Mesenchymal stem cell (in vitro differentiated cells and primary cell): ENCODE results near the gene MYMX.
"Not testable (repeated sequence)": the region's sequence is repeated elsewhere in the genome, so short reads cannot be mapped to it uniquely, and the experiment has no call there.

ENCODE experiments used
- DNase-seq: peaks from one replicate; pipeline ENCODE4 v3.0.0-alpha.2; 2013
- H2AFZ ChIP-seq: one replicate; pipeline ENCODE4 v1.6.1; 2013; ENCODE audit warnings: low read depth, mild to moderate bottlenecking, control low read depth, inconsistent platforms, low read length, moderate library complexity
- H2AK5ac ChIP-seq: 2 replicates; pipeline ENCODE4 v1.6.1; 2013; ENCODE audit warnings: low read length, moderate library complexity, mild to moderate bottlenecking, inconsistent platforms; ENCODE audit not compliant: severe bottlenecking
- H2BK120ac ChIP-seq: one replicate; pipeline ENCODE4 v1.6.1; 2013; ENCODE audit warnings: low read depth, mild to moderate bottlenecking, inconsistent platforms, low read length, moderate library complexity
- H2BK12ac ChIP-seq, 2 experiments: one replicate each; pipeline ENCODE4 v1.6.1; 2013; ENCODE audit warnings: inconsistent platforms in 2 of 2, low read length in 2 of 2, mild to moderate bottlenecking in 2 of 2, moderate library complexity in 2 of 2, control low read depth in 1 of 2
- H2BK15ac ChIP-seq: one replicate; pipeline ENCODE4 v1.6.1; 2013; ENCODE audit warnings: mild to moderate bottlenecking, low read depth, inconsistent platforms; ENCODE audit not compliant: poor library complexity, severe bottlenecking
- H2BK5ac ChIP-seq: 2 replicates; pipeline ENCODE4 v1.6.1; 2013; ENCODE audit warnings: low read depth, mild to moderate bottlenecking, low read length, control low read depth, inconsistent platforms; ENCODE audit not compliant: poor library complexity, severe bottlenecking
- H3K14ac ChIP-seq, 2 experiments: one replicate each; pipeline ENCODE4 v1.6.1; 2013; ENCODE audit warnings: inconsistent platforms in 2 of 2, low read length in 2 of 2, control low read depth in 1 of 2, mild to moderate bottlenecking in 1 of 2, moderate library complexity in 1 of 2
- H3K18ac ChIP-seq, 2 experiments: one replicate each; pipeline ENCODE4 v1.6.1; 2013; ENCODE audit warnings: inconsistent platforms in 2 of 2, low read length in 2 of 2, control low read depth in 1 of 2, low read depth in 1 of 2, mild to moderate bottlenecking in 1 of 2
- H3K23ac ChIP-seq, 2 experiments: one replicate each; pipeline ENCODE4 v1.6.1; 2013; ENCODE audit warnings: inconsistent platforms in 2 of 2, low read length in 2 of 2, mild to moderate bottlenecking in 2 of 2, moderate library complexity in 2 of 2, control low read depth in 1 of 2
- H3K27ac ChIP-seq: 2 replicates; pipeline ENCODE4 v1.5.1; 2013; ENCODE audit warnings: mild to moderate bottlenecking, moderate library complexity, low read length, control low read depth, inconsistent platforms; ENCODE audit not compliant: poor library complexity, severe bottlenecking
- H3K27me3 ChIP-seq, 2 experiments: 2 replicates each; pipeline versions ENCODE4 v1.6.1 to v1.7.0; 2013; ENCODE audit warnings: low read length in 2 of 2, mild to moderate bottlenecking in 2 of 2, moderate library complexity in 2 of 2, control low read depth in 1 of 2, inconsistent platforms in 1 of 2; ENCODE audit not compliant: control insufficient read depth in 1 of 2, insufficient read depth in 1 of 2
- H3K36me3 ChIP-seq, 2 experiments: 2 replicates each; pipeline versions ENCODE4 v1.6.1 to v1.7.0; 2013; ENCODE audit warnings: low read length in 2 of 2, control low read depth in 1 of 2, inconsistent platforms in 1 of 2, low read depth in 1 of 2, mild to moderate bottlenecking in 1 of 2; ENCODE audit not compliant: insufficient read depth in 2 of 2, control insufficient read depth in 1 of 2
- H3K4ac ChIP-seq, 2 experiments: one replicate each; pipeline ENCODE4 v1.6.1; 2013; ENCODE audit warnings: inconsistent platforms in 2 of 2, low read length in 2 of 2, mild to moderate bottlenecking in 2 of 2, moderate library complexity in 2 of 2, control low read depth in 1 of 2, low read depth in 1 of 2
- H3K4me1 ChIP-seq: 2 replicates; pipeline ENCODE4 v1.6.1; 2013; ENCODE audit warnings: low read depth, low read length, control low read depth; ENCODE audit not compliant: control insufficient read depth, insufficient read depth
- H3K4me2 ChIP-seq: 2 replicates; pipeline ENCODE4 v1.6.1; 2013; ENCODE audit warnings: low read length, mild to moderate bottlenecking, inconsistent platforms; ENCODE audit not compliant: poor library complexity, severe bottlenecking
- H3K4me3 ChIP-seq, 2 experiments: 2 replicates each; pipeline versions ENCODE4 v1.5.1 to v1.7.0; 2013; ENCODE audit warnings: low read length in 2 of 2, mild to moderate bottlenecking in 2 of 2, control low read depth in 1 of 2, low read depth in 1 of 2; ENCODE audit not compliant: insufficient read depth in 1 of 2
- H3K79me1 ChIP-seq: replicated peaks from 2 replicates; pipeline ENCODE4 v1.6.1; 2013; ENCODE audit warnings: mild to moderate bottlenecking, control low read depth, low read length, inconsistent platforms; ENCODE audit not compliant: poor library complexity, severe bottlenecking
- H3K9ac ChIP-seq: 2 replicates; pipeline ENCODE4 v1.7.0; 2013; ENCODE audit warnings: mild to moderate bottlenecking, low read length, moderate library complexity
- H3K9me3 ChIP-seq: 2 replicates; pipeline ENCODE4 v1.7.0; 2013; ENCODE audit warnings: mild to moderate bottlenecking, low read length; ENCODE audit not compliant: control insufficient read depth
- H4K8ac ChIP-seq: one replicate; pipeline ENCODE4 v1.6.1; 2013; ENCODE audit warnings: inconsistent platforms, mild to moderate bottlenecking, low read length, moderate library complexity
- H4K91ac ChIP-seq: one replicate; pipeline ENCODE4 v1.6.1; 2013; ENCODE audit warnings: mild to moderate bottlenecking, low read length, inconsistent platforms
- WGBS: methylation state at CpG from one replicate; pipeline ENCODE4 v1.1.7; 2013; ENCODE audit warnings: mixed read lengths; 5-methylcytosine and 5-hydroxymethylcytosine counted together

Gene MYMX

GRCh38 chr6:44230034-44230675, 13.4 kb downstream of the MYMX start:
- H3K79me1 ChIP-seq: peaks cover 22% of the 10 kb centered on the region
- no peak for DNase-seq
- H3K27me3 ChIP-seq: no peaks in the 10 kb centered on the region
- no peak overlapping the region for H3K4me3 ChIP-seq
- no peak overlapping the region for H2BK5ac ChIP-seq
- no peak overlapping the region for H3K4ac ChIP-seq
- H2BK120ac ChIP-seq: no peak overlapping the region
- peaks cover 22% of the 10 kb centered on the region for H3K4me1 ChIP-seq
- peak overlapping the region in 1 of 2 experiments; percentile 20 for H3K14ac ChIP-seq
- H3K9me3 ChIP-seq: no peaks in the 10 kb centered on the region
- H2AFZ ChIP-seq: no peak overlapping the region
- H3K4me2 ChIP-seq: no peak overlapping the region
- H4K91ac ChIP-seq: no peak overlapping the region
- H2AK5ac ChIP-seq: no peak overlapping the region
- no peak overlapping the region for H3K18ac ChIP-seq
- H3K36me3 ChIP-seq: peaks cover 14 to 54% of the 10 kb centered on the region in 2 experiments
- no peak overlapping the region for H3K23ac ChIP-seq
- no peak overlapping the region for H2BK12ac ChIP-seq
- H4K8ac ChIP-seq: no peak overlapping the region
- WGBS: 97% methylated on average over 8 of the region's 10 CpGs
- no peak overlapping the region for H2BK15ac ChIP-seq
- H3K9ac ChIP-seq: no peak overlapping the region
- no peak overlapping the region for H3K27ac ChIP-seq

DNA sequence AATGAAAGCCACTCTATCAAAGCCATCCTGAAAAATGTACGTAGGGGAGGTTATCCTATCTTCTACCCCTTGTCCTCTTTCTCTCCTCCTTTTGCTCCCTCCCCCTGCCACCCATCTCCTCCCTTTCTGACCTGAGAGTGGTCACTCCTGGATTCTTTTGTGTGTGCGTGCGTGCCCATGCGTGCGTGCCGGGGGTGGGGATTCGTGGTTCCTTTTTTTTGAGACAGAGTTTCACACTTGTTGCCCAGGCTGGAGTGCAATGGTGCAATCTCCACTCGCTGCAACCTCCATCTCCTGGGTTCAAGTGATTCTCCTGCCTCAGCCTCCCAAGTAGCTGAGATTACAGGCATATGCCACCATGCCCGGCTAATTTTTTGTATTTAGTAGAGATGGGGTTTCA, 14.7 kb downstream of the MYMX start:
- H3K27ac ChIP-seq, H3K9me3 ChIP-seq, H2BK12ac ChIP-seq, H2AK5ac ChIP-seq, H3K4ac ChIP-seq, H2BK120ac ChIP-seq, H4K91ac ChIP-seq, H3K14ac ChIP-seq, H3K23ac ChIP-seq, H4K8ac ChIP-seq, H3K4me2 ChIP-seq, H3K9ac ChIP-seq, DNase-seq, H2AFZ ChIP-seq, H3K18ac ChIP-seq, H3K4me3 ChIP-seq, H3K27me3 ChIP-seq, H2BK5ac ChIP-seq, H2BK15ac ChIP-seq: not testable (repeated sequence)
- H3K4me1 ChIP-seq: peaks cover 25% of the 10 kb centered on the region
- WGBS: 97% methylated on average over 9 of the region's 9 CpGs
- H3K79me1 ChIP-seq: peaks cover 16% of the 10 kb centered on the region
- H3K36me3 ChIP-seq: peaks cover 14 to 54% of the 10 kb centered on the region in 2 experiments

DNA sequence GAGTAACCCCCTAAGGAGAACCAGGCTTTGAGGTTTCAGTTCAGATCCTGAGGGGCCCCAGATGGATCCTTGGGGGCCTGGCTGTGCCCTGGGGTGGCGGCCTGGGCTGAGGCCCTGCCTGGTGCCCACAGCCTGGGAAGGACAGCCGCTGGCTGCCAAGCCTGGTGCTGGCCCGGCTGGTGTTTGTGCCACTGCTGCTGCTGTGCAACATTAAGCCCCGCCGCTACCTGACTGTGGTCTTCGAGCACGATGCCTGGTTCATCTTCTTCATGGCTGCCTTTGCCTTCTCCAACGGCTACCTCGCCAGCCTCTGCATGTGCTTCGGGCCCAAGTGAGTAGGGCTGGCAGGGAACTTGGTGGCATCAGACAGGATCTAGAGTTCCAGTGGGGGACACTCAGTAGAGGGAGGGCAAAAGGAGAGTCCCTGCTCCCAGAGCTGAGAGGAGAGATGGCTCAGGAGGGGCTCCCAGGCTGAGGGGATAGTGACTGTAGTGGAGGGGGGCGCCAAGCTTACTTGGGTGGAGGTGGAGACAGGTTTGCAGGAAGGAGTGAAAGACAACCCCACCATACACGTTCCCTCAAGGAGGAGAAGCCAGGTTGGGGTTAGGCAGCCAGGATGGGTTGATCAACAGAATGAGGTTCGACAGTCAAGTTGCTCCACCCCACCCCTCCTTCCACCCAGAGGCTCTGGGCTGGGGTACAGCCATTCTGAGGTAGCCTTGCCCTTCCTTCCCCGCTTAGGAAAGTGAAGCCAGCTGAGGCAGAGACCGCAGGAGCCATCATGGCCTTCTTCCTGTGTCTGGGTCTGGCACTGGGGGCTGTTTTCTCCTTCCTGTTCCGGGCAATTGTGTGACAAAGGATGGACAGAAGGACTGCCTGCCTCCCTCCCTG, 16.2 kb downstream of the MYMX start:
- Histone ChIP-seq H2BK5ac (no peak overlapping the region), H3K27me3 (no peaks in the 10 kb centered on the region), H2AFZ (no peak overlapping the region), H4K91ac (no peak overlapping the region), H3K4ac (no peak overlapping the region), H3K14ac (no peak overlapping the region), H4K8ac (no peak overlapping the region), H3K27ac (no peak overlapping the region), H2BK120ac (no peak overlapping the region), H2BK15ac (no peak overlapping the region), H3K4me2 (no peak overlapping the region), H3K4me1 (peaks cover 20% of the 10 kb centered on the region), H3K18ac (no peak overlapping the region), H2BK12ac (peak overlapping the region in 1 of 2 experiments; percentile 26), H3K9me3 (no peaks in the 10 kb centered on the region), H2AK5ac (peak overlapping the region; percentile 10), H3K79me1 (peaks cover 10% of the 10 kb centered on the region), H3K23ac (peak overlapping the region in 1 of 2 experiments; percentile 25), H3K9ac (peak overlapping the region; percentile 58), H3K4me3 (no peak overlapping the region), H3K36me3 (peaks cover 14 to 54% of the 10 kb centered on the region in 2 experiments)
- DNase-seq: no peak
- 95% methylated on average over 15 of the region's 16 CpGs for WGBS

- Histone ChIP-seq H3K4ac (no peak overlapping the region), H2BK12ac (peak overlapping the region in 1 of 2 experiments; percentile 29), H3K9ac (peak overlapping the region; percentile 58), H3K4me3 (no peak overlapping the region), H3K79me1 (peaks cover 6% of the 10 kb centered on the region), H3K36me3 (peaks cover 14 to 49% of the 10 kb centered on the region in 2 experiments), H3K14ac (no peak overlapping the region), H3K4me1 (peaks cover 23% of the 10 kb centered on the region), H2AFZ (no peak overlapping the region), H4K8ac (no peak overlapping the region), H2BK15ac (no peak overlapping the region), H3K27ac (no peak overlapping the region), H2BK120ac (no peak overlapping the region), H3K23ac (no peak overlapping the region), H4K91ac (no peak overlapping the region), H3K4me2 (no peak overlapping the region), H2BK5ac (no peak overlapping the region), H2AK5ac (peak overlapping the region; percentile 10), H3K27me3 (no peaks in the 10 kb centered on the region), H3K9me3 (no peaks in the 10 kb centered on the region), H3K18ac (peak overlapping the region in 1 of 2 experiments; percentile 54)
- 91% methylated on average over 11 of the region's 14 CpGs for WGBS
- DNase-seq: no peak
These were observed 16.9 kb downstream of the MYMX start for GRCh38 chr6:44233567-44234100.
